HK-2 (cell line): ENCODE measurements around the gene FAAP20.
"Not testable (repeated sequence)": the region's sequence is repeated elsewhere in the genome, so short reads cannot be mapped to it uniquely, and the experiment has no call there.

Experiments
- DNase-seq: peaks from one replicate; pipeline ENCODE4 v3.0.0-alpha.2; 2018; ENCODE audit not compliant: unreplicated experiment

Gene FAAP20

GRCh38 chr1:2158272-2158671 lies 36.3 kb downstream of the FAAP20 start:
- no peak for DNase-seq

- no peak for DNase-seq
Observed at GRCh38 chr1:2157856-2158255, 36.7 kb downstream of the FAAP20 start.

GRCh38 chr1:2156866-2157265 lies 37.7 kb downstream of the FAAP20 start:
- no peak for DNase-seq

- no peak for DNase-seq
Observed at GRCh38 chr1:2155788-2156187, 38.8 kb downstream of the FAAP20 start.

GRCh38 chr1:2155147-2155598 lies 39.4 kb downstream of the FAAP20 start:
- DNase-seq = no peak

- DNase-seq = no peak
Observed at GRCh38 chr1:2154022-2154421, 40.5 kb downstream of the FAAP20 start.

GRCh38 chr1:2152954-2153353 lies 41.6 kb downstream of the FAAP20 start:
- no peak for DNase-seq

- DNase-seq = no peak
Observed at GRCh38 chr1:2151911-2152310, 42.7 kb downstream of the FAAP20 start.

GRCh38 chr1:2151252-2151651 lies 43.3 kb downstream of the FAAP20 start:
- no peak for DNase-seq

GRCh38 chr1:2150801-2151200 lies 43.8 kb downstream of the FAAP20 start:
- DNase-seq = no peak

GRCh38 chr1:2148691-2149090 lies 45.9 kb downstream of the FAAP20 start:
- no peak for DNase-seq

GRCh38 chr1:2147869-2148268 lies 46.7 kb downstream of the FAAP20 start:
- not testable (repeated sequence) for DNase-seq

- no peak for DNase-seq
Observed at GRCh38 chr1:2146836-2147517, 47.6 kb downstream of the FAAP20 start.

GRCh38 chr1:2145946-2146835 lies 48.4 kb downstream of the FAAP20 start:
- DNase-seq = no peak

GRCh38 chr1:2144501-2145090 lies 50.0 kb downstream of the FAAP20 start:
- DNase-seq = no peak

GRCh38 chr1:2143814-2144500 lies 50.6 kb downstream of the FAAP20 start:
- no peak for DNase-seq

- no peak for DNase-seq
Observed at GRCh38 chr1:2141025-2141424, 53.5 kb downstream of the FAAP20 start.
